HCT116 (cell line): ENCODE results near the gene GNG4.

ENCODE experiments used
- EZH2 ChIP-seq: fragments of 200-600 bp; sonication (generic); IDR thresholded peaks from 2 replicates; pipeline ENCODE4 v1.6.1; 2017; ENCODE audit warnings: antibody characterized with exemption, mixed run types
- FOSL1 ChIP-seq: IDR thresholded peaks from 2 replicates; pipeline ENCODE4 v1.6.1; 2012; ENCODE audit warnings: low read depth
- JUND ChIP-seq: IDR thresholded peaks from 2 replicates; pipeline ENCODE4 v1.6.1; 2012
- MAX ChIP-seq: IDR thresholded peaks from 2 replicates; pipeline ENCODE4 v1.6.1; 2012
- POLR2A ChIP-seq: IDR thresholded peaks from 2 replicates; pipeline ENCODE4 v1.7.0; 2011; ENCODE audit warnings: borderline replicate concordance; ENCODE audit not compliant: insufficient read depth, insufficient read length; ENCODE audit errors: extremely low read depth
- POLR2AphosphoS5 ChIP-seq: IDR thresholded peaks from 2 replicates; pipeline ENCODE4 v1.6.1; 2011; ENCODE audit warnings: mild to moderate bottlenecking, low read depth, low read length, moderate library complexity
- RAD21 ChIP-seq: IDR thresholded peaks from 2 replicates; pipeline ENCODE4 v1.6.1; 2012; ENCODE audit warnings: low read depth, mild to moderate bottlenecking
- SP1 ChIP-seq: IDR thresholded peaks from 2 replicates; pipeline ENCODE4 v1.6.1; 2012; ENCODE audit warnings: low read depth
- ZNF274 ChIP-seq: fragments of 200-500 bp; sonication (Bioruptor generic); IDR thresholded peaks from 2 replicates; pipeline ENCODE4 v1.6.1; 2014; ENCODE audit warnings: mild to moderate bottlenecking, low read depth, low read length, inconsistent platforms
- TF ChIP-seq, protein P1 (sequence below), 3 experiments: fragments of 200-600 bp in 1 of 3; sonication (generic) in 1 of 3; IDR thresholded peaks in 2 of 3; conservative IDR thresholded peaks in 1 of 3; 2 replicates each; pipeline ENCODE4 v1.5.1; 2012 to 2017; ENCODE audit warnings: low read depth in 2 of 3, low read length in 2 of 3, antibody characterized with exemption in 1 of 3, borderline replicate concordance in 1 of 3, control low read depth in 1 of 3, mild to moderate bottlenecking in 1 of 3, mixed read lengths in 1 of 3, mixed run types in 1 of 3, moderate library complexity in 1 of 3; ENCODE audit not compliant: insufficient read depth in 1 of 3

- TF ChIP-seq, protein P1, sequence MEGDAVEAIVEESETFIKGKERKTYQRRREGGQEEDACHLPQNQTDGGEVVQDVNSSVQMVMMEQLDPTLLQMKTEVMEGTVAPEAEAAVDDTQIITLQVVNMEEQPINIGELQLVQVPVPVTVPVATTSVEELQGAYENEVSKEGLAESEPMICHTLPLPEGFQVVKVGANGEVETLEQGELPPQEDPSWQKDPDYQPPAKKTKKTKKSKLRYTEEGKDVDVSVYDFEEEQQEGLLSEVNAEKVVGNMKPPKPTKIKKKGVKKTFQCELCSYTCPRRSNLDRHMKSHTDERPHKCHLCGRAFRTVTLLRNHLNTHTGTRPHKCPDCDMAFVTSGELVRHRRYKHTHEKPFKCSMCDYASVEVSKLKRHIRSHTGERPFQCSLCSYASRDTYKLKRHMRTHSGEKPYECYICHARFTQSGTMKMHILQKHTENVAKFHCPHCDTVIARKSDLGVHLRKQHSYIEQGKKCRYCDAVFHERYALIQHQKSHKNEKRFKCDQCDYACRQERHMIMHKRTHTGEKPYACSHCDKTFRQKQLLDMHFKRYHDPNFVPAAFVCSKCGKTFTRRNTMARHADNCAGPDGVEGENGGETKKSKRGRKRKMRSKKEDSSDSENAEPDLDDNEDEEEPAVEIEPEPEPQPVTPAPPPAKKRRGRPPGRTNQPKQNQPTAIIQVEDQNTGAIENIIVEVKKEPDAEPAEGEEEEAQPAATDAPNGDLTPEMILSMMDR (IDR thresholded peaks at IDR 0.05 in 2 of 3, conservative IDR thresholded peaks at IDR 0.05 in 1 of 3; ENCODE audit: borderline replicate concordance in 1 of 3, insufficient read depth in 1 of 3, low read depth in 2 of 3, low read length in 2 of 3), result no peak
- TF ChIP-seq MAX, result no peak
- no peak for TF ChIP-seq POLR2A
- no peak for TF ChIP-seq EZH2
- no peak for TF ChIP-seq POLR2AphosphoS5
- no peak for TF ChIP-seq RAD21
- TF ChIP-seq JUND, result no peak
- TF ChIP-seq FOSL1, result no peak
- no peak for TF ChIP-seq ZNF274
- TF ChIP-seq SP1, result no peak
Observed at GRCh38 chr1:235648954-235649367, 623 bp downstream of the GNG4 start.
